DMS 273 (cell line): ENCODE results near the gene TRAF6.
"Not testable (repeated sequence)": the region's sequence is repeated elsewhere in the genome, so short reads cannot be mapped to it uniquely, and the experiment has no call there.

Experiments used
- DNase-seq: peaks from one replicate; lab custom pipeline; 2025; ENCODE audit not compliant: unreplicated experiment; lab: John Stamatoyannopoulos, UW

Gene TRAF6

GRCh38 chr11:36509694-36510593 is at the start of gene TRAF6:
Gene TRAF6, minus strand, starts transcription at chr11:36510272. Its CDS starts 8,757 bp downstream, at chr11:36501515.
- peak; percentile 89 for DNase-seq

GRCh38 chr11:36558571-36559413 is 48.7 kb upstream of the TRAF6 start:
- no peak for DNase-seq

- DNase-seq: no peak
These were observed 47.9 kb upstream of the TRAF6 start for GRCh38 chr11:36557991-36558390.

GRCh38 chr11:36557390-36557789 is 47.3 kb upstream of the TRAF6 start:
- DNase-seq: not testable (repeated sequence)

- DNase-seq: no peak
These were observed 40.5 kb upstream of the TRAF6 start for GRCh38 chr11:36550385-36551115.

- DNase-seq: peak; percentile 57
These were observed 30.9 kb upstream of the TRAF6 start for GRCh38 chr11:36540998-36541397.

GRCh38 chr11:36534276-36534840 is 24.3 kb upstream of the TRAF6 start:
- no peak for DNase-seq

- no peak for DNase-seq
These were observed 23.0 kb upstream of the TRAF6 start for GRCh38 chr11:36532941-36533601.

- no peak for DNase-seq
These were observed 20.8 kb upstream of the TRAF6 start for GRCh38 chr11:36530840-36531239.

GRCh38 chr11:36513965-36514364 is 3.9 kb upstream of the TRAF6 start:
- DNase-seq: no peak

- DNase-seq: no peak
These were observed 1.9 kb upstream of the TRAF6 start for GRCh38 chr11:36512016-36512415.

GRCh38 chr11:36511062-36511461 is 990 bp upstream of the TRAF6 start:
- not testable (repeated sequence) for DNase-seq

- DNase-seq: peak; percentile 23
These were observed 496 bp upstream of the TRAF6 start for GRCh38 chr11:36510594-36510942.

- DNase-seq: peak; percentile 40
These were observed 852 bp downstream of the TRAF6 start for GRCh38 chr11:36509201-36509639.

- no peak for DNase-seq
These were observed 1.3 kb downstream of the TRAF6 start for GRCh38 chr11:36508743-36509142.

- DNase-seq: no peak
These were observed 2.1 kb downstream of the TRAF6 start for GRCh38 chr11:36507824-36508489.

GRCh38 chr11:36501236-36501635 is 8.8 kb downstream of the TRAF6 start:
- no peak for DNase-seq

- no peak for DNase-seq
These were observed 9.8 kb downstream of the TRAF6 start for GRCh38 chr11:36500315-36500721.

- no peak for DNase-seq
These were observed 10.8 kb downstream of the TRAF6 start for GRCh38 chr11:36499315-36499714.

GRCh38 chr11:36498721-36499120 is 11.4 kb downstream of the TRAF6 start:
- no peak for DNase-seq
